SU-DHL-6 (cell line): Measurements from ENCODE around the gene THBS2.
"Not testable (repeated sequence)": the region's sequence is repeated elsewhere in the genome, so short reads cannot be mapped to it uniquely, and the experiment has no call there.

ENCODE experiments used
- H2AFZ ChIP-seq: fragments of 200-600 bp; sonication (generic); 2 replicates; pipeline ENCODE4 v1.6.1; 2014; ENCODE audit warnings: low read depth, mild to moderate bottlenecking, moderate library complexity, mixed read lengths, antibody characterized with exemption, low read length; ENCODE audit not compliant: severe bottlenecking
- H3F3A ChIP-seq: fragments of 200-600 bp; shearing (Covaris generic); 2 replicates; pipeline ENCODE4 v1.6.0; 2016; ENCODE audit warnings: antibody characterized with exemption, mild to moderate bottlenecking; ENCODE audit not compliant: insufficient read depth
- H3K27ac ChIP-seq: fragments of 200-600 bp; sonication (generic); 2 replicates; pipeline ENCODE4 v1.5.1; 2016; ENCODE audit warnings: low read depth, mild to moderate bottlenecking, low read length, moderate library complexity, mixed read lengths
- H3K27me3 ChIP-seq: fragments of 200-600 bp; sonication (generic), shearing (Covaris generic); 2 replicates; pipeline ENCODE4 v1.6.0; 2014; ENCODE audit warnings: mild to moderate bottlenecking, low read length
- H3K36me3 ChIP-seq: fragments of 200-600 bp; sonication (generic); 2 replicates; pipeline ENCODE4 v1.6.1; 2014; ENCODE audit warnings: mild to moderate bottlenecking, low read length, mixed read lengths
- H3K4me2 ChIP-seq: fragments of 300-600, 200-600 bp; shearing (Covaris generic), sonication (generic); 2 replicates; pipeline ENCODE4 v1.6.0; 2014; ENCODE audit warnings: low read length, low read depth, mild to moderate bottlenecking; ENCODE audit not compliant: poor library complexity, severe bottlenecking
- H3K4me3 ChIP-seq: fragments of 200-600 bp; sonication (generic); 2 replicates; pipeline ENCODE4 v1.5.1; 2014; ENCODE audit warnings: antibody characterized with exemption, low read length, mild to moderate bottlenecking, mixed read lengths; ENCODE audit not compliant: insufficient read depth, poor library complexity, severe bottlenecking
- H3K79me2 ChIP-seq: fragments of 200-600 bp; sonication (generic); 2 replicates; pipeline ENCODE4 v1.6.1; 2014; ENCODE audit warnings: mild to moderate bottlenecking, low read length, moderate library complexity; ENCODE audit not compliant: insufficient read depth
- H3K9ac ChIP-seq: fragments of 200-600 bp; sonication (generic); 2 replicates; pipeline ENCODE4 v1.7.0; 2014; ENCODE audit warnings: mild to moderate bottlenecking, low read length
- H3K9me2 ChIP-seq: fragments of 200-600 bp; sonication (generic); replicated peaks from 2 replicates; pipeline ENCODE4 v1.6.1; 2014; ENCODE audit warnings: low read length; ENCODE audit not compliant: insufficient read depth
- H3K9me3 ChIP-seq: fragments of 200-600 bp; sonication (generic); 2 replicates; pipeline ENCODE4 v1.6.1; 2014; ENCODE audit warnings: low read length, mixed read lengths; ENCODE audit not compliant: insufficient read depth
- H4K20me1 ChIP-seq: fragments of 200-600 bp; sonication (generic); 2 replicates; pipeline ENCODE4 v1.6.1; 2014; ENCODE audit warnings: low read depth, mild to moderate bottlenecking, antibody characterized with exemption, low read length, moderate library complexity, mixed read lengths
- EZH2phosphoT487 ChIP-seq: fragments of 200-600 bp; sonication (generic), shearing (Covaris generic); conservative IDR thresholded peaks from 2 replicates; pipeline ENCODE4 v1.6.1; 2018; ENCODE audit warnings: mild to moderate bottlenecking, antibody characterized with exemption, low read length, moderate library complexity, mixed read lengths
- TF ChIP-seq, protein P1 (sequence below): fragments of 200-600 bp; sonication (generic); IDR thresholded peaks from one replicate; pipeline ENCODE4 v1.5.1; 2017; ENCODE audit warnings: antibody characterized with exemption, mild to moderate bottlenecking, low read length, moderate library complexity; ENCODE audit not compliant: insufficient read depth, poor library complexity, severe bottlenecking

Gene THBS2

DNA sequence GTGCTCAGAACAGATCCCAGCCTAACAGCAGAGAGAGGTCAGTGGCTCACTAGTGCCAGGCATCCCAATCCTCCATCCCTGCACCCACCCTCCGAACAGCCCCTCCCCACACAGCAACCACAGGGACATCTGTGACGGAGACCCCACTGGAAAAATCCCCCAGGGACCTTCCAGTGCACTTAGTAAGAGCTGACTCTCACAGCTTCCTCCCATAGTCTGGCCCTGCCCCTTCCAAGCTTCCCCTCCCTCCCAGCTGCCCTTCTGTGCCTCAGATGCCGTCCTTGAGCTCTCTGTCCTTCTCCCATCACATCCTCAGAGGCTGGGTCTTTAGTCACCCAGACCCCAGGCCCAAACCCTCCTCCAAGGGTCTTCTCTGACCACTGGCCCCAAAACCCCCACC, 9.7 kb upstream of the THBS2 start:
- Histone ChIP-seq H3K79me2 (no peaks in the 10 kb centered on the region), H3K27me3 (no peaks in the 10 kb centered on the region), H3K9me3 (no peaks in the 10 kb centered on the region), H3K9me2 (no peaks in the 10 kb centered on the region), H3K27ac (no peak overlapping the region), H3K36me3 (no peaks in the 10 kb centered on the region), H4K20me1 (no peaks in the 10 kb centered on the region), H2AFZ (no peak overlapping the region), H3F3A (no peaks in the 10 kb centered on the region), H3K4me3 (no peak overlapping the region), H3K9ac (no peak overlapping the region), H3K4me2 (no peak overlapping the region)
- no peak for TF ChIP-seq EZH2phosphoT487
- TF ChIP-seq, protein P1, sequence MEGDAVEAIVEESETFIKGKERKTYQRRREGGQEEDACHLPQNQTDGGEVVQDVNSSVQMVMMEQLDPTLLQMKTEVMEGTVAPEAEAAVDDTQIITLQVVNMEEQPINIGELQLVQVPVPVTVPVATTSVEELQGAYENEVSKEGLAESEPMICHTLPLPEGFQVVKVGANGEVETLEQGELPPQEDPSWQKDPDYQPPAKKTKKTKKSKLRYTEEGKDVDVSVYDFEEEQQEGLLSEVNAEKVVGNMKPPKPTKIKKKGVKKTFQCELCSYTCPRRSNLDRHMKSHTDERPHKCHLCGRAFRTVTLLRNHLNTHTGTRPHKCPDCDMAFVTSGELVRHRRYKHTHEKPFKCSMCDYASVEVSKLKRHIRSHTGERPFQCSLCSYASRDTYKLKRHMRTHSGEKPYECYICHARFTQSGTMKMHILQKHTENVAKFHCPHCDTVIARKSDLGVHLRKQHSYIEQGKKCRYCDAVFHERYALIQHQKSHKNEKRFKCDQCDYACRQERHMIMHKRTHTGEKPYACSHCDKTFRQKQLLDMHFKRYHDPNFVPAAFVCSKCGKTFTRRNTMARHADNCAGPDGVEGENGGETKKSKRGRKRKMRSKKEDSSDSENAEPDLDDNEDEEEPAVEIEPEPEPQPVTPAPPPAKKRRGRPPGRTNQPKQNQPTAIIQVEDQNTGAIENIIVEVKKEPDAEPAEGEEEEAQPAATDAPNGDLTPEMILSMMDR: no peak

- H3K9me2 ChIP-seq, H3K79me2 ChIP-seq, H2AFZ ChIP-seq, H3K4me3 ChIP-seq, H3K36me3 ChIP-seq, H3F3A ChIP-seq, H3K9ac ChIP-seq, H3K27me3 ChIP-seq, H3K4me2 ChIP-seq, H4K20me1 ChIP-seq, H3K27ac ChIP-seq, H3K9me3 ChIP-seq: not testable (repeated sequence)
Observed at GRCh38 chr6:169262602-169263001, 9.0 kb upstream of the THBS2 start.

- Histone ChIP-seq H3K9ac (no peak overlapping the region), H3K4me3 (no peak overlapping the region), H3K9me3 (no peaks in the 10 kb centered on the region), H2AFZ (no peak overlapping the region), H3K27me3 (no peaks in the 10 kb centered on the region), H3K4me2 (no peak overlapping the region), H3K36me3 (no peaks in the 10 kb centered on the region), H3F3A (no peaks in the 10 kb centered on the region), H3K9me2 (no peaks in the 10 kb centered on the region), H4K20me1 (no peaks in the 10 kb centered on the region), H3K79me2 (no peaks in the 10 kb centered on the region), H3K27ac (no peak overlapping the region)
- no peak for TF ChIP-seq EZH2phosphoT487
- TF ChIP-seq, protein P1: no peak
Observed at GRCh38 chr6:169256518-169256917, 2.9 kb upstream of the THBS2 start.

DNA sequence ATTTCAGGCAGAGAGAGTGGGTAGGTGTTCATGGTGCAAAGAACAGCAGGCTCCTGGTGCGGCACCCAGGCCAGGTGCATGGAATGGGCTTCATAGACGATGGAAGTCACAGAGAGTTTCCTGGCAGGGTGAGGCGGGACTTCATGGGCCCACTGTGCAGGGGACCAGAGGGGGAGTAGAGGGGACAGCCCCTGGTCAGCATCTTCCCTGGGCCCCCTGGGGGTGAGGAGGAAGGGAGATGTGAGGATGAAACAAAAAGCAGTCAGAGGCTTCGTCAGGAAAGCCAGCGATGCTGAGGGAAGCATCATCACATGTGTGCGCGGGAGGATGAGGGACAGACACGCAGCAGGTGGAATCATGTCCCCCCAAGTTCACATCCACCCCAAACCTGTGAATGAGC, 2.4 kb upstream of the THBS2 start:
- H3K27ac ChIP-seq: no peak overlapping the region
- no peaks in the 10 kb centered on the region for H3K27me3 ChIP-seq
- H3K9me3 ChIP-seq: no peaks in the 10 kb centered on the region
- no peak overlapping the region for H3K9ac ChIP-seq
- no peak overlapping the region for H3K4me2 ChIP-seq
- H2AFZ ChIP-seq: no peak overlapping the region
- H3F3A ChIP-seq: no peaks in the 10 kb centered on the region
- no peaks in the 10 kb centered on the region for H4K20me1 ChIP-seq
- no peaks in the 10 kb centered on the region for H3K79me2 ChIP-seq
- no peaks in the 10 kb centered on the region for H3K36me3 ChIP-seq
- no peaks in the 10 kb centered on the region for H3K9me2 ChIP-seq
- TF ChIP-seq EZH2phosphoT487: no peak
- TF ChIP-seq, protein P1: no peak
- H3K4me3 ChIP-seq: no peak overlapping the region
